ENCODE data around the gene OR4Q2. TPM values are rescaled to one million over a fixed set of nuclear protein-coding genes. Genes with fewer than 3 reads are reported as not detected.

The OR4Q2 gene
- total RNA-seq, 4 donors from 2014 or later, result not detected

GRCh38 chr14:20035938-20036337 is 34.0 kb downstream of the OR4Q2 start, which contains the start of gene OR4K13:
Gene OR4K13 (minus strand): TSS chr14:20036038. CDS start chr14:20034758, 1,280 bp downstream.
- H3K4me3 ChIP-seq, result no peak within 1 kb of the TSS
- no peak for DNase-seq
- WGBS, 2 donors (ENCODE audit: low coverage in 1 of 2), result 89 to 95% methylated on average over 4 of the region's 4 CpGs
- no peak within 1 kb of the TSS for H3K27ac ChIP-seq
- TF ChIP-seq, protein P1, sequence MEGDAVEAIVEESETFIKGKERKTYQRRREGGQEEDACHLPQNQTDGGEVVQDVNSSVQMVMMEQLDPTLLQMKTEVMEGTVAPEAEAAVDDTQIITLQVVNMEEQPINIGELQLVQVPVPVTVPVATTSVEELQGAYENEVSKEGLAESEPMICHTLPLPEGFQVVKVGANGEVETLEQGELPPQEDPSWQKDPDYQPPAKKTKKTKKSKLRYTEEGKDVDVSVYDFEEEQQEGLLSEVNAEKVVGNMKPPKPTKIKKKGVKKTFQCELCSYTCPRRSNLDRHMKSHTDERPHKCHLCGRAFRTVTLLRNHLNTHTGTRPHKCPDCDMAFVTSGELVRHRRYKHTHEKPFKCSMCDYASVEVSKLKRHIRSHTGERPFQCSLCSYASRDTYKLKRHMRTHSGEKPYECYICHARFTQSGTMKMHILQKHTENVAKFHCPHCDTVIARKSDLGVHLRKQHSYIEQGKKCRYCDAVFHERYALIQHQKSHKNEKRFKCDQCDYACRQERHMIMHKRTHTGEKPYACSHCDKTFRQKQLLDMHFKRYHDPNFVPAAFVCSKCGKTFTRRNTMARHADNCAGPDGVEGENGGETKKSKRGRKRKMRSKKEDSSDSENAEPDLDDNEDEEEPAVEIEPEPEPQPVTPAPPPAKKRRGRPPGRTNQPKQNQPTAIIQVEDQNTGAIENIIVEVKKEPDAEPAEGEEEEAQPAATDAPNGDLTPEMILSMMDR (IDR thresholded peaks at IDR 0.05), result no peak
- TF ChIP-seq POLR2AphosphoS5 (IDR thresholded peaks at IDR 0.05) (no peak), EP300 (IDR thresholded peaks at IDR 0.05; ENCODE audit: low read depth) (no peak), POLR2A (IDR thresholded peaks at IDR 0.05) (no peak)
- no peaks in the 10 kb centered on the region for H3K4me1 ChIP-seq
- peaks cover 0 to under 1% of the 10 kb centered on the region in 2 donors for H3K9me3 ChIP-seq
- H3K27me3 ChIP-seq, result no peaks in the 10 kb centered on the region
- no peaks in the 10 kb centered on the region for H3K36me3 ChIP-seq
- in situ Hi-C loops (cut with MboI; ENCODE audit: low pct_ligation_motif_present in 1 of 4, low pct_unique_long_range_greater_than_20kb in 1 of 4, low sequenced_read_pairs in 3 of 4) (no loop called here), intact Hi-C loops (cut with DNase I; ENCODE audit: low total_unique reads) (no loop called here)

- Histone ChIP-seq H3K4me3 (no peak overlapping the region), H3K27ac (no peak overlapping the region), H3K27me3 (no peaks in the 10 kb centered on the region), H3K4me1 (no peaks in the 10 kb centered on the region), H3K36me3 (no peaks in the 10 kb centered on the region), H3K9me3 (no peaks in the 10 kb centered on the region)
- no peak for DNase-seq
- WGBS, 2 donors (ENCODE audit: low coverage in 1 of 2), result 71 to 80% methylated on average over 3 to 5 of the region's 5 CpGs
- in situ Hi-C loops (cut with MboI; ENCODE audit: low pct_ligation_motif_present in 1 of 4, low pct_unique_long_range_greater_than_20kb in 1 of 4, low sequenced_read_pairs in 3 of 4) (no loop called here), intact Hi-C loops (cut with DNase I; ENCODE audit: low total_unique reads) (no loop called here)
- TF ChIP-seq EP300 (IDR thresholded peaks at IDR 0.05; ENCODE audit: low read depth) (no peak), POLR2AphosphoS5 (IDR thresholded peaks at IDR 0.05) (no peak), POLR2A (IDR thresholded peaks at IDR 0.05) (no peak)
- TF ChIP-seq, protein P1 (IDR thresholded peaks at IDR 0.05), result no peak
Measured at GRCh38 chr14:20044243-20044642, 42.3 kb downstream of the OR4Q2 start.

GRCh38 chr14:20048202-20048601 is 46.2 kb downstream of the OR4Q2 start:
- Histone ChIP-seq H3K27ac (no peak overlapping the region), H3K27me3 (no peaks in the 10 kb centered on the region), H3K4me3 (no peak overlapping the region), H3K36me3 (no peaks in the 10 kb centered on the region), H3K9me3 (no peaks in the 10 kb centered on the region), H3K4me1 (no peaks in the 10 kb centered on the region)
- intact Hi-C loops (cut with DNase I; ENCODE audit: low total_unique reads) (no loop called here), in situ Hi-C loops (cut with MboI; ENCODE audit: low pct_ligation_motif_present in 1 of 4, low pct_unique_long_range_greater_than_20kb in 1 of 4, low sequenced_read_pairs in 3 of 4) (no loop called here)
- DNase-seq, result no peak
- TF ChIP-seq EP300 (IDR thresholded peaks at IDR 0.05; ENCODE audit: low read depth), result no peak
- TF ChIP-seq POLR2AphosphoS5 (IDR thresholded peaks at IDR 0.05), result no peak
- TF ChIP-seq, protein P1 (IDR thresholded peaks at IDR 0.05), result no peak
- TF ChIP-seq POLR2A (IDR thresholded peaks at IDR 0.05), result no peak
- 33 to 77% methylated on average over 1 of the region's 1 CpG for WGBS, 2 donors (ENCODE audit: low coverage in 1 of 2)

Other genes starting within 250 kb of the OR4Q2 start
- gene OR4M1, start 228.7 kb upstream of the OR4Q2 start, total RNA-seq, result not detected
- gene OR4N2, start 198.4 kb upstream of the OR4Q2 start, total RNA-seq, result not detected
- gene OR4K2, start 127.0 kb upstream of the OR4Q2 start, total RNA-seq, result not detected
- not detected for gene OR4K5, start 81.6 kb upstream of the OR4Q2 start, total RNA-seq
- gene OR4K1, start 71.2 kb upstream of the OR4Q2 start, total RNA-seq, result not detected
- gene OR4K15, start 26.6 kb upstream of the OR4Q2 start, total RNA-seq, result not detected
- not detected for gene OR4K14, start 17.1 kb downstream of the OR4Q2 start, total RNA-seq
- not detected for gene OR4K13, start 33.9 kb downstream of the OR4Q2 start, total RNA-seq
- gene OR4L1, start 57.9 kb downstream of the OR4Q2 start, total RNA-seq, result not detected
- gene OR4K17, start 108.6 kb downstream of the OR4Q2 start, total RNA-seq, result not detected
- not detected for gene OR4N5, start 136.7 kb downstream of the OR4Q2 start, total RNA-seq
- not detected for gene OR11G2, start 188.7 kb downstream of the OR4Q2 start, total RNA-seq
- not detected for gene OR11H6, start 221.5 kb downstream of the OR4Q2 start, total RNA-seq
- not detected for gene OR11H7, start 226.8 kb downstream of the OR4Q2 start, total RNA-seq
- gene OR11H4, start 237.1 kb downstream of the OR4Q2 start, total RNA-seq, result not detected